ENCODE measurements around the gene EPHB1.

DNA sequence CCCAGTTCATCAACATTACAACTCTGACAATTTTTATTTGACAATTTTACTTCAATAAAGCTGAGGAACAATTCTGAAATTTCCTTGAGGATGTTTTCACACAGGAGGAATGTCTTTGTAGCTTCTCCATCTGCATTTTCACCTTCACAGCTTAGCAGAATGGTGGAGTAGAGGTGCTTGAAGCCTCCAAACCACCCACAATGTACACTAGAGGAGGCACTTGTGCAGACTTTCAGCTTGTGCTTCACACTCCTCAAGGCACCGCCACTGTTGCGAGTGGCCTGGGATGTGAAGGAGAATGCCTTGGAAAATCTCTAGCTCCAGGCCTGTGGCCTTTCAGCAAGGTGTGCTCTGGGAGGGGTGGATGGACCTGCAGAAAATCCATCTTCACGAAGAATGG, 181.9 kb downstream of the EPHB1 start:
- TF ChIP-seq, protein P1, sequence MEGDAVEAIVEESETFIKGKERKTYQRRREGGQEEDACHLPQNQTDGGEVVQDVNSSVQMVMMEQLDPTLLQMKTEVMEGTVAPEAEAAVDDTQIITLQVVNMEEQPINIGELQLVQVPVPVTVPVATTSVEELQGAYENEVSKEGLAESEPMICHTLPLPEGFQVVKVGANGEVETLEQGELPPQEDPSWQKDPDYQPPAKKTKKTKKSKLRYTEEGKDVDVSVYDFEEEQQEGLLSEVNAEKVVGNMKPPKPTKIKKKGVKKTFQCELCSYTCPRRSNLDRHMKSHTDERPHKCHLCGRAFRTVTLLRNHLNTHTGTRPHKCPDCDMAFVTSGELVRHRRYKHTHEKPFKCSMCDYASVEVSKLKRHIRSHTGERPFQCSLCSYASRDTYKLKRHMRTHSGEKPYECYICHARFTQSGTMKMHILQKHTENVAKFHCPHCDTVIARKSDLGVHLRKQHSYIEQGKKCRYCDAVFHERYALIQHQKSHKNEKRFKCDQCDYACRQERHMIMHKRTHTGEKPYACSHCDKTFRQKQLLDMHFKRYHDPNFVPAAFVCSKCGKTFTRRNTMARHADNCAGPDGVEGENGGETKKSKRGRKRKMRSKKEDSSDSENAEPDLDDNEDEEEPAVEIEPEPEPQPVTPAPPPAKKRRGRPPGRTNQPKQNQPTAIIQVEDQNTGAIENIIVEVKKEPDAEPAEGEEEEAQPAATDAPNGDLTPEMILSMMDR (conservative IDR thresholded peaks at IDR 0.05 in 1 of 2, IDR thresholded peaks at IDR 0.05 in 1 of 2; ENCODE audit: extremely low read depth in 1 of 2, insufficient read depth in 1 of 2, low read depth in 1 of 2, low read length in 2 of 2), result no peak
- TF ChIP-seq EZH2 (IDR thresholded peaks at IDR 0.05; ENCODE audit: borderline replicate concordance, low read length), result no peak

All from mammary epithelial cell (primary cell).